ENCODE measurements around the gene TBC1D9B. TPM values are rescaled to one million over a fixed set of nuclear protein-coding genes. Genes with fewer than 3 reads are reported as not detected.

The TBC1D9B gene
- total RNA-seq, 1 experiment from 2014 or later: 44.9 TPM

DNA sequence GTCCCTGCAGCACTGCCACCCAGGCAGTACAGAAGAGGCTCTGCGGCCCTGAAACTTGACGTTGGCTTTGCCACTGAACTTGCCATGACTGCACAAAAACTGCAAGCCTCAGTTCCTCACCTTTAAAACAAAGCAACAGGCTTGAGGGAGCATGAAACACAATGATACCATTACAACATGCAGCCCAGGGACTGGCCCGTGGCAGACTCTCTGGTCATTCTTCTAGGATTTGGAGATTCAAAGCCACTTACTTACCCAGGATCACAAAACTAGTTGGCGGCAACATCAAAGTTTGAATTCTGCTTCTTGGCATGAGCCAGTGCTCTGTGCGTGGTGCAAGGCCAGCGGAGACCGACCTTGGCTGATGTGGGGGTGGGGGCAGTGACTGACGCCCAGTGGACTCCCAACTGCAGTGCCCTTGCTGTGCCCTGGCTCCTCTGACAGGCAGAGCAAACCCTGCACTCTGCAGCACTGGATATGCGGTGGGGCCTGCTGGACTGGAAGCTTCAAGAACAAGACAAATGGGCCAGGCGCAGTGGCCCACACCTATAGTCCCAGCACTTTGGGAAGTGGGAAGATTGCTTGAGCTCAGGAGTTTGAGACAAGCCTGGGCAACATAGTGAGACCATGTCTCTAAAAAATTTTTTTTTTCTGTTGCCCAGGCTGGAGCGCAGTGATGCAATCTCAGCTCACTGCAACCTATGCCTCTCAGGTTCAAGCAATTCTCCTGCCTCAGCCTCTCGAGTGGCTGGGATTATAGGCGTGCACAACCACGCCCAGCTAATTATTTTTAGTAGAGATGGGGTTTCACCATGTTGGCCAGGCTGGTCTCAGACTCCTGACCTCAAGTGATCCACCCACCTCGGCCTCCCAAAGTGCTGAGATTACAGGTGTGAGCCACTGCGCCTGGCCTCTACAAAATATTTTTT lies 68.1 kb downstream of the TBC1D9B start:
- POLR2A ChIA-PET (ENCODE audit: unreplicated experiment): interaction anchor here (0.6 kb wide), 1 partner anchor 28 kb away, joined by 3 read pairs; no protein-coding TSS in a partner anchor

DNA sequence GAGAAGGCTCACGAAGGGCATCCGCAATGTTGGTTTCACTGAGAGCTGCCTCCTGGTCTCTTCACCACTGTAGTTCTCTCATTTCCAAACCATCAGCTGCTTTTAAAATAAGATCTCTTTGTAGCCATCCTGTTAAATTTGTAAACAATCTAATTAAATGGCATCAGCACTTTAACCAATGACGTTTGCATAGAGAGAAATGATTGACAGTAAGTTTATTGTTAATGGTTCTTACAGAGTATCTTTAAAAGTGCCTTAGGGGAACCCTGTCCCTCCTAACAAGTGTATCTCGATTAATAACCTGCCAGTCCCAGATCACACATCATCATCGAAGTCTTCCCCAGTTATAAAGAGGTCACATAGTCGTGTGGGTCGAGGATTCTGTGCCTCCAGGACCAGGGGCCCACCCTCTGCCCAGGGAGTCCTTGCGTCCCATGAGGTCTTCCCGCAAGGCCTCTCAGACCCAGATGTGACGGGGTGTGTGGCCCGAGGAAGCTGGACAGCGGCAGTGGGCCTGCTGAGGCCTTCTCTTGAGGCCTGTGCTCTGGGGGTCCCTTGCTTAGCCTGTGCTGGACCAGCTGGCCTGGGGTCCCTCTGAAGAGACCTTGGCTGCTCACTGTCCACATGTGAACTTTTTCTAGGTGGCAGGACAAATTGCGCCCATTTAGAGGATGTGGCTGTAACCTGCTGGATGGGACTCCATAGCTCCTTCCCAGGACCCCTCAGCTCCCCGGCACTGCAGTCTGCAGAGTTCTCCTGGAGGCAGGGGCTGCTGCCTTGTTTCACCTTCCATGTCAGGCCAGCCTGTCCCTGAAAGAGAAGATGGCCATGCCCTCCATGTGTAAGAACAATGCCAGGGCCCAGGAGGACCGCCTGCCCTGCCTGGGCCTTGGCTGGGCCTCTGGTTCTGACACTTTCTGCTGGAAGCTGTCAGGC lies 70.4 kb downstream of the TBC1D9B start:
- H3K4me2 ChIP-seq (ENCODE audit: low read length): no peak overlapping the region
- H4K20me1 ChIP-seq (ENCODE audit: low read length): no peaks in the 10 kb centered on the region
- TF ChIP-seq, protein P1, sequence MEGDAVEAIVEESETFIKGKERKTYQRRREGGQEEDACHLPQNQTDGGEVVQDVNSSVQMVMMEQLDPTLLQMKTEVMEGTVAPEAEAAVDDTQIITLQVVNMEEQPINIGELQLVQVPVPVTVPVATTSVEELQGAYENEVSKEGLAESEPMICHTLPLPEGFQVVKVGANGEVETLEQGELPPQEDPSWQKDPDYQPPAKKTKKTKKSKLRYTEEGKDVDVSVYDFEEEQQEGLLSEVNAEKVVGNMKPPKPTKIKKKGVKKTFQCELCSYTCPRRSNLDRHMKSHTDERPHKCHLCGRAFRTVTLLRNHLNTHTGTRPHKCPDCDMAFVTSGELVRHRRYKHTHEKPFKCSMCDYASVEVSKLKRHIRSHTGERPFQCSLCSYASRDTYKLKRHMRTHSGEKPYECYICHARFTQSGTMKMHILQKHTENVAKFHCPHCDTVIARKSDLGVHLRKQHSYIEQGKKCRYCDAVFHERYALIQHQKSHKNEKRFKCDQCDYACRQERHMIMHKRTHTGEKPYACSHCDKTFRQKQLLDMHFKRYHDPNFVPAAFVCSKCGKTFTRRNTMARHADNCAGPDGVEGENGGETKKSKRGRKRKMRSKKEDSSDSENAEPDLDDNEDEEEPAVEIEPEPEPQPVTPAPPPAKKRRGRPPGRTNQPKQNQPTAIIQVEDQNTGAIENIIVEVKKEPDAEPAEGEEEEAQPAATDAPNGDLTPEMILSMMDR (conservative IDR thresholded peaks at IDR 0.05; ENCODE audit: low read depth, low read length): no peak
- no peak for TF ChIP-seq EZH2phosphoT487 (IDR thresholded peaks at IDR 0.05; ENCODE audit: borderline replicate concordance, low read length)
- TF ChIP-seq EZH2 (IDR thresholded peaks at IDR 0.05; ENCODE audit: low read length, unreplicated experiment): no peak
- no peak overlapping the region for H3K4me3 ChIP-seq (ENCODE audit: low read length)
- DNase-seq (no peak), ATAC-seq (peak; percentile 2; the same call in 1 of the 2 replicates)
- H3K27me3 ChIP-seq (ENCODE audit: low read length): no peaks in the 10 kb centered on the region
- peaks cover 6% of the 10 kb centered on the region for H3F3A ChIP-seq (ENCODE audit: low read length, unreplicated experiment)
- intact Hi-C loops (cut with micrococcal nuclease): no loop called here
- ChIA-PET CTCF (interaction anchor here (0.5 kb wide), 1 partner anchor 75 kb away, joined by 3 read pairs; no protein-coding TSS in a partner anchor), POLR2A (ENCODE audit: unreplicated experiment) (no interaction called here)
- H3K27ac ChIP-seq (ENCODE audit: low read length): no peak overlapping the region
- H3K9me2 ChIP-seq (replicated peaks; ENCODE audit: low read length): no peaks in the 10 kb centered on the region
- no peaks in the 10 kb centered on the region for H3K9me3 ChIP-seq (ENCODE audit: low read length)
- H3K79me2 ChIP-seq (ENCODE audit: low read length): no peaks in the 10 kb centered on the region
- peaks cover 26% of the 10 kb centered on the region for H3K36me3 ChIP-seq (ENCODE audit: low read depth, low read length)
- H2AFZ ChIP-seq (ENCODE audit: low read length): no peak overlapping the region
- no peak overlapping the region for H3K9ac ChIP-seq (ENCODE audit: low read length)
- no peaks in the 10 kb centered on the region for H3K4me1 ChIP-seq (ENCODE audit: insufficient read depth, low read length)
- no TSS peak for BruUV-seq (replicated peaks)

More for the DNA sequence above, 68.1 kb downstream of the TBC1D9B start:
- Histone ChIP-seq H4K20me1 (ENCODE audit: low read length) (no peaks in the 10 kb centered on the region), H3K4me2 (ENCODE audit: low read length) (no peak overlapping the region), H3K4me3 (ENCODE audit: low read length) (no peak overlapping the region), H2AFZ (ENCODE audit: low read length) (no peak overlapping the region), H3K36me3 (ENCODE audit: low read depth, low read length) (peaks cover 16% of the 10 kb centered on the region), H3K27me3 (ENCODE audit: low read length) (no peaks in the 10 kb centered on the region), H3F3A (ENCODE audit: low read length, unreplicated experiment) (peaks cover 6% of the 10 kb centered on the region), H3K9me3 (ENCODE audit: low read length) (no peaks in the 10 kb centered on the region), H3K4me1 (ENCODE audit: insufficient read depth, low read length) (no peaks in the 10 kb centered on the region), H3K27ac (ENCODE audit: low read length) (no peak overlapping the region), H3K9me2 (replicated peaks; ENCODE audit: low read length) (no peaks in the 10 kb centered on the region), H3K79me2 (ENCODE audit: low read length) (no peaks in the 10 kb centered on the region), H3K9ac (ENCODE audit: low read length) (no peak overlapping the region)
- intact Hi-C loops (cut with micrococcal nuclease): no loop called here
- TF ChIP-seq EZH2 (IDR thresholded peaks at IDR 0.05; ENCODE audit: low read length, unreplicated experiment) (no peak), EZH2phosphoT487 (IDR thresholded peaks at IDR 0.05; ENCODE audit: borderline replicate concordance, low read length) (no peak)
- TF ChIP-seq, protein P1 (conservative IDR thresholded peaks at IDR 0.05; ENCODE audit: low read depth, low read length): no peak
- DNase-seq (no peak), ATAC-seq (peak; percentile 18; the same call in 1 of the 2 replicates)
- BruUV-seq (replicated peaks): TSS peak; percentile 8
- CTCF ChIA-PET: interaction anchor here (0.6 kb wide), 1 partner anchor 654 kb away, joined by 3 read pairs; no protein-coding TSS in a partner anchor
